A204.1 (cell line): Measurements from ENCODE around the gene MRPS18A.
"Not testable (repeated sequence)": the region's sequence is repeated elsewhere in the genome, so short reads cannot be mapped to it uniquely, and the experiment has no call there.

Experiments used
- FAIRE-seq: peaks from 2 replicates; lab custom pipeline; 2012; peaks lifted over from hg19 to GRCh38; lab: Jason Lieb, UNC

Gene MRPS18A

DNA sequence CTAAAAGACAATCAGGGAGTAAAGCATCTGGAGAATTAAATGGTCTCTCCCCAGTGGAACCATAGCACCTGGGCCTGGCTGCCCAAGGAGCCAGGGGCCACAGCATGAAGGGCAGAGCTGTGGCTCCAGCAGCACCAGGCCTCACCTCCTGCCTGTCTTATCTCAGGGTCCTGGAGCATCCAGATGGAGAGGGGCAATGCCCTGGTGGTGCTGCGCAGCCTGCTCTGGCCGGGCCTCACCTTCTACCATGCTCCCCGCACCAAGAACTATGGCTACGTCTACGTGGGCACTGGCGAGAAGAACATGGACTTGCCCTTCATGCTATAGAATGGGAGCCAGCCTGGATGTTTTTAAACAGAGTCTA, 17.0 kb downstream of the MRPS18A start:
- no peak for FAIRE-seq

DNA sequence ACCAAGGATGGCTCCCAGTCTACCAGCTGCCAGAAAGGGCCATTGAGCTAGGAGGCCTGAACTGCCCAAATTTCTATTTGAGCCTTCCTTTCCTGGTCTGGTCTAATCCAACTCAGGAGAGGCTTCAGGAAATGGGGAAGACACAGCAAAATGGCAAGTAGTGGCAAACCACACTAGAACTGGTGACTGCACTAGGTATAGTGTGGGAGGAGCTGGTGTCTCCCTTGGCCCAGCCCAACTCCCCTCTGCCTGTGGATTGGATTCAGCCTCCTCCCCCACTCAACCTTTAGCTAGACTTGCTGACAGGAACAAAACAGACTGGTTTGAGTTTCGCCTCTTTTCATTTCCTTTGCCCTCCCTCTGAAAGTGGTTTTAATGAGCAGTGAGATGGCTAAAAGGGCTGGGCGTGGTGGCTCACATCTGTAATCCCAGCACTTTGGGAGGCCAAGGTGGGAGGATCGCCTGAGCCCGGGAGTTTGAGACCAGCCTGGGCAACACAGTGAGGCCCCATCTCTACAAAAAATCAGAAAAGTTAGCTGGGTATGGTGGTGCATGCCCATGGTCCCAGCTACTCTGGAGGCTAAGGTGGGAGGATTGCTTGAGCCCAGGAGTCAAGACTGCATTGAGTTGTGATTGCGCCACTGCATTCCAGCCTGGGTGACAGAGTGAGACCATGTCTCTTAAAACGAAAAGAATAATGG, 17.5 kb downstream of the MRPS18A start:
- no peak for FAIRE-seq

DNA sequence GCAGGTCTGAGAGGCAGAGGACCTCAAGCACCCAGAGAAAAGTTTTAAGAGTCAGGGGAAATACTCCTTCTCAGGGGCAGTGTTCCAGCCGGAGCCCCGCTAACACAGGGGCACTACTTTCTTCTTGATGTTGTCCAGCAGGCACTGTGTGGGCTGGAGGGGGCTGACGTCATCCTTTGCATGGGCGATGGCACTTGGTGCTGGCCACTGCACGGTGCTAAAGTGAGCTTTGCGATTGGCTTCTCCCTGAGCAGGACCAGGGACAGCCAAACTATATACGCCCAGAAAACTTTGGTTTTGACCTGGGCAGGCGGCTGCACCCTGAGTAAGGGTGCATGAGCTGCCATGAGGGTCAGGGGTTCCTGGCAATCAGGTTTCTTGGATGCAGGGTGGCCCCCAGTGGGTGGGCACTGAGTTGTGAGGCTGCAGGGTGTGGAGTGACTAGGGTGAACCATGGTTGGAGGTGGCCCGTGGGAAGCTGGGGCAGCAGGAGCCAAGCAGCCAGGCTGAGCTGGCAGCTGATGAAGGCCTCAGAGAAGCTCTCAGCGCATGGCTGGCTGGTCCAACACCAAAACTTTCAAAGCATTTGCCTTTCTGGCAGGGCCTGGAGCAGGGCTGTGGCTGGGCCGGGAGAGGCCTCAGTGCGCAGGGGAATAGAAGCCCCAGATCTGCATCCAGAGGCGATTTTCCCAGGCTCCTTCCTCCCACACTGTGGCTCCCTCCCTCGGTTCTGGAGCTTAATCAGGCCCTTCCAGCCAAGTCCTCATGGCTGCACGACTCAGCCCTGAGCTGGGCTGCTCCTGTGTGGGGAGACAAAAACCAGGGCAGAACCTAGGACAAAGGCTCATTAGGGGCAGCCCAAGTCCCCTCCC, 18.3 kb downstream of the MRPS18A start:
- no peak for FAIRE-seq

DNA sequence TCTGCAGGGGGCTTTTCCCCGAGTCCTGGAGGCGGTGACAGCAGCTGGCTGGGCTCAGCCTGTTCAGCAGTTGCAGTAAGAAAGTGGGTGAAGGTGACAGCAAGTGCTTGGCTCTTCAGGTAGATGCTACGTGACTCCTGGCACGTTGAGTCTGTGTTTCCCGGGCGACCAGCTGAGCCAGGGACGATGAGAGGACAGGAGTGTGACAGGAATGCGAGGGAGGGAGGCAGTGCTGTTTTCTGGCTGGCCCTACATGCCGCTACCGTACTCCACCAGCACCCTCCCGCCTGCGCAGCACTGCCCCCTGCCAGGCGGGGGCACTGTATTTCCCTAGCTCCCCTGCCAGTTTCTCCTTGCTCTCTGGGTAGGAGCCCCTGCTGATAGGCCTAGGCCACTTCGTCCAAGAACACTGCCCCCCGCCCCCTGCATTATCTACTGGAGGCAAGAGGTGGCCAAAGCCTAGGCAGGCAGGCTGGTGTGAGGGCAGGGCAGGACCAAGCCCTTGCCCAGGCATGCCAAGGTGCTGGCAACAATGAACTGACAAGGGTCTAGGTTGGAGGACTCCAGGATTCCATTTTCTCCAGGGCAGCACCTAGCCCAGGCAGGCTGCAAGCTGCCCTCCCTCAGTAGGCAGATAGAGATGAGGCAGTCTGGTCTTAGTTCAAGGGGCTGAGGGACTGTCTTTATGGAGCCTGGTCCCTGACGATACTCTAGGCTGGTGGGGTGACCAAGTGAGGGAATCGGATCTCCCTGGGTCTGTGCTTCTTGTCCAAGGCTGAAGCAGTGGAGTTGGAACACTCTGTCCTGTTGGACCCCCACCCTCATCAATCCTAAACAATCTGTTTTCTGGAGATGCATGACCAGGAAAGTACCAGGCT, 19.2 kb downstream of the MRPS18A start:
- no peak for FAIRE-seq

DNA sequence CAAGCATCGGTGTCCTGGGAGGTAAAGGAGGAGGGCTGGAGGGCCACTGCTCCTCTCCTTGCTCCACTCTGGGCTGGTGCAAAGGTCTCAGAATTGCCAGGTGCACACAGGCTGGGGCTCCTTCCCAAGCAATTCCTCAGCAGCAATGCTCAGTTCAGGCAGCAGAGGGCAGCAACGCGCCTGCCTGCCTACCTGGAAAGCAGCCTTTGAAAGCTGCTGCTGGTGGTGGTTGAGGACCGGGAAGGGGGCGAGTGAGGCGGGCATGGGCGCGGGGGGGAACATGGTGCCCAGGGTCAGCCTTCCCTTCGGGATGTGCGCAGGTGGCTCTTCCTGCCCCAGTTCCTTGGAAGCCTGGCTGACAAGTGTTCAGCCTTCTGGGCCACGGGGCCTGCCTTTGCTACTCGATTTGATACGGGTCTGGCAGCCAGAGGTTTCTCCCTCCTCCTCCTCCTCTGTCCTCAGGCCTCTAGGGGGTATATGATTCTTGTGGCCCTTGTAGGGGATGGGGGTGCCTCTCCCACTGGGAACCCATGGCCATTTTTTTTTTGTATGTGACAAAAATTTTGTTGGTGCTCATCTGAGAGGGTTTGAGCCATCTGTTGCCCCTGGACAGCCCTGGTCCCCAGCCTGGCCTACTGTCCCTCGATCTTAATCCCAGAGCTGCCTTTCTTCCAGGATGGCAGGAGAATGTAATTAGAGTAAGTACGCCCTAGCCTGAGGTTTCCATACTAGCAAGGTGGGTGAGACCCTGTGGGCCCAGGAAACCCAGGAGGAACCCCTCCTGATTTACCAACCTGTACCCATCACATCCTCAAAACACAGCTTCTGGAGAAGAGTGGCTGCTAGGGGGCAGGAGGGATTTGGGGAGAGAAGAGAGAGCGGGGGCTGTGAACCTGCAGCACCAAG, 20.1 kb downstream of the MRPS18A start:
- no peak for FAIRE-seq

DNA sequence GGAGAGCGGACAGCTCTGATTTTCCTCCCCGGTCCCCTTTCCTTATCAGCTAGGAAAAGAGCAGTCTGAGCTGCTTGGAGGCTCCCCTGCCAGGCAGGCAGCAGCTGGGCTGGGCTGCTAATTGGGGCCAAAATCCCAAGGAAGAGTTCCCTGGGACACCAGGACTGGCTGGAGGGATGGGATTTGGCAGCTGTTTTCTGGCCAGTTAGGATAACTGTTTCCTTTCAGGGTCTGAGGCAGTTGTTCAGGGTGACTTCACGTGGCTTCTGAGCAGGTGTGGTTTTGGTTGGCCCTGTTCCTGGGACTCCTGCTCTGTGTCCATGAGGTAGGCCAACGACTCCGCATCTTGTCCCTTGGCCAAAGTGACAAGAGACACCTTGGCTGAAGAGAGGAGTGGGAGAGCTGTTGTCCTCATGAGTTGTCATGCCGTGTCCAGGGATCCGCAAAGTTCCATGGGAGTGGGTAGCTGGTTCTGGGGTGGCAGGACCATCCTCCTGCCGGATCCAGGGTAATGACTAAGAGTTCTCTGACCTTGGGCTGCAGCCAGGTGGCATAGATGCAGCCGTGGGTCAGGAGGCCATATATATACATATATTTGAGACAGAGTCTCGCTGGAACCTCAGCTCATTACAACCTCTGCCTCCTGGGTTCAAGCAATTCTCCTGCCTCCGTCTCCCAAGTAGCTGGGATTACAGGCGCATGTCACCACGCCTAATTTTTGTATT, 21.2 kb downstream of the MRPS18A start:
- no peak for FAIRE-seq

DNA sequence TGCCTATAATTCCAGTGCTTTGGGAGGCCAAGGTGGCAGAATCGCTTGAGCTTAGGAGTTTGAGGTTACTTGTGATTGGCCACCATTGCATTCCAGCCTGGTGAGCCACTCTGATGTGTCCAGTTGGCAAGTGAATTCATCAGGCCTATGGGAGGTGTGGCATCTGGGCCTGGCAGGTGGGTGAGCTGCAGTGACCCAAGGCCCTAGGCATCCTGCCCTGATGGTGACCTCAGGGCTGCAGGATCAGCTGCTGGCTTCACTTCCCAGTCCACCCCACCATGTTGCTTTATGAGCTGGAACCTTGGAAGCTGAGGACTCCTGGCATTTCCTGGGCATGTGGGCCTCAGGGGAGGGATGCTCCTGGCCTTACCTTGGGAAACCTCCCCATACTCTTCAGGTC, 22.2 kb downstream of the MRPS18A start:
- no peak for FAIRE-seq

DNA sequence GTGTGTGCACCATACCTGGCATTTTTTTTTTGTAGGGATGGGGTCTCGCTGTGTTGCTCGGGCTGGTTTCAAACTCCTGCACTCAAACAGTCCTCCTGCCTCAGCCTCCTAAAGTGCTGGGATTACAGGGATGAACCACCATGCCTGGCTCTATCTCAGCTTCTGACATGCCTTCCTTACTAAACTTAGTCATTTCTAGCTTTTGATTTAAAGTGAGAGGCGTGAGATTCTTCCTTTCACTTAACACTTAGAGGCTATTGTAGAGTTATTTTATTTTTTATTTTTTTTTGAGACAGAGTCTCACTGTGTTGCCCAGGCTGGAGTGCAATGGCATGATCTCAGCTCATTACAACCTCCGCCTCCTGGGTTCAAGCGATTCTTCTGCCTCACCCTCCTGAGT, 24.6 kb downstream of the MRPS18A start:
- FAIRE-seq = not testable (repeated sequence)

DNA sequence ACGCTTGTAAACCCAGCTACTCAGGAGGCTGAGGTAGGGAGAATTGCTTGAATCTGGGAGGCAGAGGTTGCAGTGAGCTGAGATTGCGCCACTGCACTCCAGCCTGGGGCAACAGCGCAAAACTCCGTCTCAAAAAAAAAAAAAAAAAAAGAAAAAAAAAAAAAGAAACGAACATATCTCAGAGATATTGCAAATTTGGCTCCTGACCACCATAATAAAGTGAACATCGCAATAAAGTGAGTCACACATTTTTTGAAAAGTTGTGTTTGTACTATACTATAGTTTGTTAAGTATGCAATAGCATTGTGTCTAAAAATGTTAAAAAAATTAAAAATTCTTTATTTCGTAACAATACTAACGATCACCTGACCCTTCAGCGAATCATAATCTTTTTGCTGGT, 29.4 kb downstream of the MRPS18A start:
- FAIRE-seq = no peak

DNA sequence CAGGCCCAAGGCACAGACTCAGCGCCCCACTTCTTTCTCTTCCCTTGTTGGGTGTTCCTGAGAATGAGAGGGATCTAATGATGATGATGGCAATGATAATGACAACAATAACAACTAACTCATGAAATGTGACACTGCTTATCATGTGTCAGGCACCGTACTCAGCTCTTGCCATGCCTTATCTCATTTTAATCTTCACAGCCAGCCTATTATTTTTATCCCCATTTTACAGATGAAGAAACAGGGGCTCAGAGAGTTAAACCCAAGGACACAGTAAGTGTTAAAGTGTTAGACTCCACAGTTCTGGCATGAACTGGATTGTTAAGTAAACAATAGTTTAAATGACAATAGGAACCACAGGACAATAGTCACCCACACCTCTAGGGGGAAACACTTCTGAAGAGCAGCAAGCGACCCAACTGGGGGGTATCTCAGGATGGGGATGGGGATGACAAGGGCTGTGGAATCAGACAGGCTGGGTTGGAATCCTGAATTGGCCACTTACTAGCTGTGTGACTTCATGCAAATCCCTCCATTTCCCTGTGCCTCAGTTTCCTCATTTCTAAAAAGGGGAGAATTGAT, 30.3 kb downstream of the MRPS18A start:
- FAIRE-seq = no peak

DNA sequence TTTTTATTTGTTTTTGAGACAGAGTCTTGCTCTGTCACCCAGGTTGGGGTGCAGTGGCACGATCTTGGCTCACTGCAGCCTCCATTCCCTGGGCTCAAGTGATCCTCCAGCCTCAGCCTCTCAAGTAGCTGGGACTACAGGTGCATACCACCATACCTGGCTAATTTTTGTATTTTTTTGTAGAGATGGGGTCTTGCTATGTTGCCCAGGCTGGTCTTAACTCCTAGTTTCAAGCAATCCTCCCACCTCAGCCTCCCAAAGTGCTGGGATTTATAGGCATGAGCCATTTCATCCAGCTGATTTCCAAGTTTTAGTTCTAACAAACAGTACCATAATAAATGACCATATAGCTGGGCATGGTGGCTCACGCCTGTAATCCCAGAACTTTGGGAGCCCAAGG, 34.8 kb downstream of the MRPS18A start:
- not testable (repeated sequence) for FAIRE-seq

DNA sequence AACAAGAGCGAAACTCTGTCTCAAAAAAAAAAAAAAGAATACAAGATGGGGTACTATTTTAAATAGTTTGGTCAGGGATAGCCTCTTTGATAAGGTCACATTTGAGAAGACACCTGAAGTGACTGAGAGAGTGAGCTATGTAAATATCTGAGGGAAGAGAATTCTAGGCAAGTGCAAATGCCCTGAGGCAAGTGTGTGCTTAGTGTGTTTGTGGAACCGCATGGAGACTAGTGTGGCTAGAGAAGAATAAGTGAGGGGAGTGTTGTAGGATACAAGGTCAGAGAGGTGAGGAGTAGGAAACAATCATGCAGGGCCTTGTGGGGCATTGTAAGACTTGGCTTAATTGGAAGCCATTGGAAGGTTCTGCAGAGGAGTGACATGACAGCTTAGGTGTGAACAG, 39.3 kb downstream of the MRPS18A start:
- FAIRE-seq = no peak

DNA sequence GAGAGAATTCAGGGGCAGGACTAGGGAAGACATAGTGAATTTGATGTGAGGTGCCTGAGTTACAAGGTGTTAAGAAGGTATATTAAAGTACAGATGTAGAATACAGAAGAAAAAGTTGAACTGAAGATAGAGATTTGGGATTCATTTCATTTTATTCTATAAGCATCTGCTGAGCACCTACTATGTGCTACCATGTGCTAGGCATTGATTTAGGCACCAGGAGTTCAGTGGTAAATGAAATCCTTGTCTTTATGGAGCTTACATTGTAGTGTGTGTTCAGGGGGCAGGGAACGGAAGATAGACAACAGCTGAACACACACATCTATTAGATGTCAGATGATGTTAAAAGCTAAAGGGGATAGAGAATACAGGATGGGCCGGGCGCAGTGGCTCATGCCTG, 40.0 kb downstream of the MRPS18A start:
- no peak for FAIRE-seq

DNA sequence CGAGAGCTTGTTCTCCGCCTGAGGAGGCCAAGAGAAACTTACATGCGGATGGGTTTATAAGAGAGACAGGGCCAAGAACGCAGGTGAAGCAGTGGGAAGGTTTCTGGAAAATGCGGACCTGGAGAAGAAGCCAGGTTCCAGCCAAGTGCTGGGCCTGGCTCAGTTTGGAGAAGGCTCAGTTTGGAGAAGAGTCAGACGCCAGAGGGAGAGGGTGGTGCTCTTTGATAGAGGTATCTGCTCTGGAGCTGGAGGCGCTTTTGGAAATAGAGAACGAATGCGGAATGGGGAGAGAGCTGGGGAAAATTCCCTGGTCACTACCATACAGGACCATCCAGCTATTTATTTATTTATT, 42.0 kb downstream of the MRPS18A start:
- FAIRE-seq = no peak

DNA sequence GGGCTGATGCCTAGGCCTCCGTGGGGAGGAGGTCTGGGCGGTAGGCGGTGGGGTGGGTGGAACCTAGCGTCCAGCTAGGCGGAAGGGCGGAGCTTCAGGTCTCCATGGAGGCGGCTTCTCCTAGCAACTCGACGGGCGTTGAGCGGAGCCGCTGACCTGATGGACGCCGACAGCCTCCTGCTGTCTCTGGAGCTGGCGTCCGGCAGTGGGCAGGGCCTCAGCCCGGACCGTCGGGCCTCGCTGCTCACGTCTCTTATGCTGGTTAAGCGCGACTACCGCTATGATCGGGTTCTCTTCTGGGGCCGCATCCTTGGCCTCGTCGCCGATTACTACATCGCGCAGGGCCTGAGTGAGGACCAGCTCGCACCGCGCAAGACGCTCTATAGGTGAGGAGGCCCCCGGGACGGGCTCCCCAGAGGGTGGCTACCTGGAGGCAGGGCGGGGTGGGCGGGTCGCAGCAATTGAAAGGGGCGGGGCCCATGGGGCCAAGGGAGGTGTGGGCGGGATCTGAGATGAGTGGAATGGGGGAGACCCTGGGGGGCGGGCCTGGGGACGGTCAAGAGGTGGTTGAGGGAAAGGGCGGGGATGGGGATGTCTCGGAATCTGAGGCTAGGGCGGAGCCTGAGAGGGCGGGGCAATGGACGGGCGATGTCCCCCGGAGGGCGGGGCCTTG, 42.5 kb downstream of the MRPS18A start, which contains the start of gene RSPH9:
TSS of gene RSPH9 (plus strand) at position 97 of the 673 bp plus-strand sequence. CDS start at position 160, 63 bp downstream.
- FAIRE-seq = no peak

DNA sequence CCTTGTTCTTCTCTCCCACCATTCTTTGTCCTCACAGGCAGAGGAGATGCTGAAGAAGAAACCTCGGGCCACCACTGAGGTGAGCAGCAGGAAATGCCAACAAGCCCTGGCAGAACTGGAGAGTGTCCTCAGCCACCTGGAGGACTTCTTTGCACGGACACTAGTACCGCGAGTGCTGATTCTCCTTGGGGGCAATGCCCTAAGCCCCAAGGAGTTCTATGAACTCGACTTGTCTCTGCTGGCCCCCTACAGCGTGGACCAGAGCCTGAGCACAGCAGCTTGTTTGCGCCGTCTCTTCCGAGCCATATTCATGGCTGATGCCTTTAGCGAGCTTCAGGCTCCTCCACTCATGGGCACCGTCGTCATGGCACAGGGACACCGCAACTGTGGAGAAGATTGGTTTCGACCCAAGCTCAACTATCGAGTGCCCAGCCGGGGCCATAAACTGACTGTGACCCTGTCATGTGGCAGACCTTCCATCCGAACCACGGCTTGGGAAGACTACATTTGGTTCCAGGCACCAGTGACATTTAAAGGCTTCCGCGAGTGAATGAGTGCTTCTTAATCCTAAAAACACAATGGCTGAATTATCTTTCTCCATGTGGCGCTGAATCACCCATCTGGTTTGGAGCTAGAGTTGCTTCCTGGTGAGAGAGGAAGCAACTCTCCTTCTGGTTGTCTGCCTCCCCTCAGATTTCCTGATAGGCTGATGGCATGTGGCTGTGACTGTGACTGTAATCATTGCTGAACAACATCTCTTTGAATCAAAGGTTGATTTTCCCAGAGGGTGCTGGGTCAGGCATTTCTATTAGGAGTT, 47.4 kb downstream of the MRPS18A start:
- FAIRE-seq = no peak

DNA sequence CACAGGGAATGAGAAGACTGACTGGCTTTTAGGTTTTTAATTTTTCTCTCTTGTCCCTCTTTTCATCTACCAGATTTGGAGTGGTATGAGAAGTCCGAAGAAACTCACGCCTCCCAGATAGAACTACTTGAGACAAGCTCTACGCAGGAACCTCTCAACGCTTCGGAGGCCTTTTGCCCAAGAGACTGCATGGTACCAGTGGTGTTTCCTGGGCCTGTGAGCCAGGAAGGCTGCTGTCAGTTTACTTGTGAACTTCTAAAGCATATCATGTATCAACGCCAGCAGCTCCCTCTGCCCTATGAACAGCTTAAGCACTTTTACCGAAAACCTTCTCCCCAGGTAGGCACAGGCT, 51.3 kb downstream of the MRPS18A start:
- FAIRE-seq = no peak

DNA sequence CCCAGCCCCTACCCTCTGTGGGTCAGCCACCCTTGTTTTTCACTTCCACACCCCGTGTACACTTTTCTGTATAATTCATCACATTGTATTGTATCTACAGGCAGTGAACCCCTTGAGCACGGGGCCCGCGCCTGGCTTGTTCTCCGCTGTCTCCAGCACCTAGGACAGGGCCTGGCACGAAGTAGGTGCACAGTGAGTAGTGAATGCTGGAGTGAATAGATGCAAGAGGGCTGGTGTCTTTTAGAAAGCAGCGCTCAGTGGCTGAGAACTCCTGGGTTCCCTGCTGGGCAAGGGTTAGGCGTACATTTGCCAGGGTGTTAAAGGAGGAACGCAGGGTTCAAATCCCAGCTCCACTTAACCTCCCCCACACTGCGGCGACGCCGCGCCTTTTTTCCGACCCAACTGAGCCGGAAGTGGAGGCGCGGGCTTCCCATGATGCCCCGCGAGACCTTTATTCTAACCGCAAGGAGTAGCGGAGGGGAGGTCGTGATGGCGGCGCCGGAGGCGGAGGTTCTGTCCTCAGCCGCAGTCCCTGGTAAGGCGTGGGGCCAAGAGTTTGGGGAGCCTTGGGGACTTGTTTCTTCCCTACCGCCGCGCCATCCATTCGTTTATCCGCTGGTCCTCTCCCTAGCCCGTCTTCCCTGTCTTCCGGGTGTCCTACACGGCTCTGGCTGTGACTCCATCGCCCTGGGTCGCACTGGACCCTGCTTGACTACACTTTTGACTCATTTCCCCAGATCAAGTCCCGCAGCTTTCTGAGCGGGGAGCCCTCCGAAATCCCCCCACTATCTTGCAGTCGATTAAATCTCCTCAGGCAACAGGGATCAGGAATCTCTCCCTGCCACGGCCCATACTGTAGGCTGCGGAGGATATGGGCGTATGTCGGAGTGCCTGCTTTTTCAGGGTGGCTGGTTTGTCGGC, 51.9 kb downstream of the MRPS18A start, which contains the start of gene MAD2L1BP:
TSS of gene MAD2L1BP (plus strand) at position 454 of the 921 bp plus-strand sequence. CDS start at position 490, 36 bp downstream.
- no peak for FAIRE-seq
